ENCODE results near the gene ZBTB8A. TPM values are rescaled to one million over a fixed set of nuclear protein-coding genes. Genes with fewer than 3 reads are reported as not detected.

ZBTB8A gene
- total and polyA plus RNA-seq, 10 of the 15 experiments (the other 5 are each of a cell fraction or from before 2014, with no cell fraction given), result 0.48 to 4.7 (median 2.4) TPM

DNA sequence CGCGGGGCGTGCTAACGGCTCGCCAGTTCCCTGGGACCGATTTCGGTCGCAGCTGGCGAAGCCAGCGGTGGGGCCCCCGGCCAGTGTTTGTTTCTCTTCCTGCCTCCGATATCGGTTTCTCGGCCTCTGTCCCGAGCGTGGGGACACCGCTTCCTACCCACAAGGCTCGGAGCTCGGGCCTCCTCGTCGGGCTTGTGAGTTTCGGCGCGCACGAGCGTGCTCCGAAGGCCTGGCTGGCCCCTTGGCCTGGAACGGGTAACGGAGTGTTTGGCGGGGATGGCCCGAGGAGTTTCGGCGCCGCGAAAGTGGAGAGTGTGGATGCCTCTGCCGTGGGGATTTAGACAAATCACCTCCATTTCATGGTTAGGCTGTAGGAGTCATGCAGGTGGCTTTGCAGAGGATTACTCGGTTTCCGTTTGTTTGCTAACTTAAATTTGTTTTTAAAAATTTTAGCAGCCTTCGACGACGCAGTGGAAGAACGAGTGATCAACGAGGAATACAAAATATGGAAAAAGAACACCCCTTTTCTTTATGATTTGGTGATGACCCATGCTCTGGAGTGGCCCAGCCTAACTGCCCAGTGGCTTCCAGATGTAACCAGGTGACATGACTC lies 112.3 kb downstream of the ZBTB8A start (continued):
- no peak for TF ChIP-seq PAX5 (IDR thresholded peaks at IDR 0.05; ENCODE audit: borderline replicate concordance, low read depth, low read length)
- no peak for TF ChIP-seq RB1 (IDR thresholded peaks at IDR 0.05; ENCODE audit: borderline replicate concordance)
- TF ChIP-seq, protein P1, sequence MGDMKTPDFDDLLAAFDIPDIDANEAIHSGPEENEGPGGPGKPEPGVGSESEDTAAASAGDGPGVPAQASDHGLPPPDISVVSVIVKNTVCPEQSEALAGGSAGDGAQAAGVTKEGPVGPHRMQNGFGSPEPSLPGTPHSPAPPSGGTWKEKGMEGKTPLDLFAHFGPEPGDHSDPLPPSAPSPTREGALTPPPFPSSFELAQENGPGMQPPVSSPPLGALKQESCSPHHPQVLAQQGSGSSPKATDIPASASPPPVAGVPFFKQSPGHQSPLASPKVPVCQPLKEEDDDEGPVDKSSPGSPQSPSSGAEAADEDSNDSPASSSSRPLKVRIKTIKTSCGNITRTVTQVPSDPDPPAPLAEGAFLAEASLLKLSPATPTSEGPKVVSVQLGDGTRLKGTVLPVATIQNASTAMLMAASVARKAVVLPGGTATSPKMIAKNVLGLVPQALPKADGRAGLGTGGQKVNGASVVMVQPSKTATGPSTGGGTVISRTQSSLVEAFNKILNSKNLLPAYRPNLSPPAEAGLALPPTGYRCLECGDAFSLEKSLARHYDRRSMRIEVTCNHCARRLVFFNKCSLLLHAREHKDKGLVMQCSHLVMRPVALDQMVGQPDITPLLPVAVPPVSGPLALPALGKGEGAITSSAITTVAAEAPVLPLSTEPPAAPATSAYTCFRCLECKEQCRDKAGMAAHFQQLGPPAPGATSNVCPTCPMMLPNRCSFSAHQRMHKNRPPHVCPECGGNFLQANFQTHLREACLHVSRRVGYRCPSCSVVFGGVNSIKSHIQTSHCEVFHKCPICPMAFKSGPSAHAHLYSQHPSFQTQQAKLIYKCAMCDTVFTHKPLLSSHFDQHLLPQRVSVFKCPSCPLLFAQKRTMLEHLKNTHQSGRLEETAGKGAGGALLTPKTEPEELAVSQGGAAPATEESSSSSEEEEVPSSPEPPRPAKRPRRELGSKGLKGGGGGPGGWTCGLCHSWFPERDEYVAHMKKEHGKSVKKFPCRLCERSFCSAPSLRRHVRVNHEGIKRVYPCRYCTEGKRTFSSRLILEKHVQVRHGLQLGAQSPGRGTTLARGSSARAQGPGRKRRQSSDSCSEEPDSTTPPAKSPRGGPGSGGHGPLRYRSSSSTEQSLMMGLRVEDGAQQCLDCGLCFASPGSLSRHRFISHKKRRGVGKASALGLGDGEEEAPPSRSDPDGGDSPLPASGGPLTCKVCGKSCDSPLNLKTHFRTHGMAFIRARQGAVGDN (IDR thresholded peaks at IDR 0.05), result peak; percentile 26; the same call in 1 of the 2 replicates
- TF ChIP-seq SREBF1 (IDR thresholded peaks at IDR 0.05; ENCODE audit: low read length), result no peak
- no peak for TF ChIP-seq SIX5 (IDR thresholded peaks at IDR 0.05; ENCODE audit: low read depth, low read length, severe bottlenecking)
- TF ChIP-seq, protein P2, sequence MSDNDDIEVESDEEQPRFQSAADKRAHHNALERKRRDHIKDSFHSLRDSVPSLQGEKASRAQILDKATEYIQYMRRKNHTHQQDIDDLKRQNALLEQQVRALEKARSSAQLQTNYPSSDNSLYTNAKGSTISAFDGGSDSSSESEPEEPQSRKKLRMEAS (IDR thresholded peaks at IDR 0.05; ENCODE audit: low read depth, low read length), result peak; percentile 63; the same call in 1 of the 2 replicates
- no peak for TF ChIP-seq BRCA1 (IDR thresholded peaks at IDR 0.05; ENCODE audit: low read depth, low read length)
- TF ChIP-seq ZSCAN29 (IDR thresholded peaks at IDR 0.05), result no peak
- TF ChIP-seq, protein P3, sequence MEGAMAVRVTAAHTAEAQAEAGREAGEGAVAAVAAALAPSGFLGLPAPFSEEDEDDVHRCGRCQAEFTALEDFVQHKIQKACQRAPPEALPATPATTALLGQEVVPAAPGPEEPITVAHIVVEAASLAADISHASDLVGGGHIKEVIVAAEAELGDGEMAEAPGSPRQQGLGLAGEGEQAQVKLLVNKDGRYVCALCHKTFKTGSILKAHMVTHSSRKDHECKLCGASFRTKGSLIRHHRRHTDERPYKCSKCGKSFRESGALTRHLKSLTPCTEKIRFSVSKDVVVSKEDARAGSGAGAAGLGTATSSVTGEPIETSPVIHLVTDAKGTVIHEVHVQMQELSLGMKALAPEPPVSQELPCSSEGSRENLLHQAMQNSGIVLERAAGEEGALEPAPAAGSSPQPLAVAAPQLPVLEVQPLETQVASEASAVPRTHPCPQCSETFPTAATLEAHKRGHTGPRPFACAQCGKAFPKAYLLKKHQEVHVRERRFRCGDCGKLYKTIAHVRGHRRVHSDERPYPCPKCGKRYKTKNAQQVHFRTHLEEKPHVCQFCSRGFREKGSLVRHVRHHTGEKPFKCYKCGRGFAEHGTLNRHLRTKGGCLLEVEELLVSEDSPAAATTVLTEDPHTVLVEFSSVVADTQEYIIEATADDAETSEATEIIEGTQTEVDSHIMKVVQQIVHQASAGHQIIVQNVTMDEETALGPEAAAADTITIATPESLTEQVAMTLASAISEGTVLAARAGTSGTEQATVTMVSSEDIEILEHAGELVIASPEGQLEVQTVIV (IDR thresholded peaks at IDR 0.05; ENCODE audit: borderline replicate concordance, partially characterized antibody), result no peak
- TF ChIP-seq HDAC2 (IDR thresholded peaks at IDR 0.05), result no peak
- TF ChIP-seq BCL11A (IDR thresholded peaks at IDR 0.05; ENCODE audit: low read depth, low read length), result no peak
- TF ChIP-seq SIN3A (IDR thresholded peaks at IDR 0.05; ENCODE audit: low read depth, low read length), result peak; percentile 40; the same call in 1 of the 2 replicates
- no peak for TF ChIP-seq EP300 (IDR thresholded peaks at IDR 0.05; ENCODE audit: borderline replicate concordance in 1 of 2, control insufficient read depth in 1 of 2, low read depth in 2 of 2, low read length in 2 of 2)
- no peak for TF ChIP-seq ZNF622 (IDR thresholded peaks at IDR 0.05)
- TF ChIP-seq, protein P4, sequence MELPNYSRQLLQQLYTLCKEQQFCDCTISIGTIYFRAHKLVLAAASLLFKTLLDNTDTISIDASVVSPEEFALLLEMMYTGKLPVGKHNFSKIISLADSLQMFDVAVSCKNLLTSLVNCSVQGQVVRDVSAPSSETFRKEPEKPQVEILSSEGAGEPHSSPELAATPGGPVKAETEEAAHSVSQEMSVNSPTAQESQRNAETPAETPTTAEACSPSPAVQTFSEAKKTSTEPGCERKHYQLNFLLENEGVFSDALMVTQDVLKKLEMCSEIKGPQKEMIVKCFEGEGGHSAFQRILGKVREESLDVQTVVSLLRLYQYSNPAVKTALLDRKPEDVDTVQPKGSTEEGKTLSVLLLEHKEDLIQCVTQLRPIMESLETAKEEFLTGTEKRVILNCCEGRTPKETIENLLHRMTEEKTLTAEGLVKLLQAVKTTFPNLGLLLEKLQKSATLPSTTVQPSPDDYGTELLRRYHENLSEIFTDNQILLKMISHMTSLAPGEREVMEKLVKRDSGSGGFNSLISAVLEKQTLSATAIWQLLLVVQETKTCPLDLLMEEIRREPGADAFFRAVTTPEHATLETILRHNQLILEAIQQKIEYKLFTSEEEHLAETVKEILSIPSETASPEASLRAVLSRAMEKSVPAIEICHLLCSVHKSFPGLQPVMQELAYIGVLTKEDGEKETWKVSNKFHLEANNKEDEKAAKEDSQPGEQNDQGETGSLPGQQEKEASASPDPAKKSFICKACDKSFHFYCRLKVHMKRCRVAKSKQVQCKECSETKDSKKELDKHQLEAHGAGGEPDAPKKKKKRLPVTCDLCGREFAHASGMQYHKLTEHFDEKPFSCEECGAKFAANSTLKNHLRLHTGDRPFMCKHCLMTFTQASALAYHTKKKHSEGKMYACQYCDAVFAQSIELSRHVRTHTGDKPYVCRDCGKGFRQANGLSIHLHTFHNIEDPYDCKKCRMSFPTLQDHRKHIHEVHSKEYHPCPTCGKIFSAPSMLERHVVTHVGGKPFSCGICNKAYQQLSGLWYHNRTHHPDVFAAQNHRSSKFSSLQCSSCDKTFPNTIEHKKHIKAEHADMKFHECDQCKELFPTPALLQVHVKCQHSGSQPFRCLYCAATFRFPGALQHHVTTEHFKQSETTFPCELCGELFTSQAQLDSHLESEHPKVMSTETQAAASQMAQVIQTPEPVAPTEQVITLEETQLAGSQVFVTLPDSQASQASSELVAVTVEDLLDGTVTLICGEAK (IDR thresholded peaks at IDR 0.05; ENCODE audit: borderline replicate concordance), result no peak
- TF ChIP-seq, protein P5, sequence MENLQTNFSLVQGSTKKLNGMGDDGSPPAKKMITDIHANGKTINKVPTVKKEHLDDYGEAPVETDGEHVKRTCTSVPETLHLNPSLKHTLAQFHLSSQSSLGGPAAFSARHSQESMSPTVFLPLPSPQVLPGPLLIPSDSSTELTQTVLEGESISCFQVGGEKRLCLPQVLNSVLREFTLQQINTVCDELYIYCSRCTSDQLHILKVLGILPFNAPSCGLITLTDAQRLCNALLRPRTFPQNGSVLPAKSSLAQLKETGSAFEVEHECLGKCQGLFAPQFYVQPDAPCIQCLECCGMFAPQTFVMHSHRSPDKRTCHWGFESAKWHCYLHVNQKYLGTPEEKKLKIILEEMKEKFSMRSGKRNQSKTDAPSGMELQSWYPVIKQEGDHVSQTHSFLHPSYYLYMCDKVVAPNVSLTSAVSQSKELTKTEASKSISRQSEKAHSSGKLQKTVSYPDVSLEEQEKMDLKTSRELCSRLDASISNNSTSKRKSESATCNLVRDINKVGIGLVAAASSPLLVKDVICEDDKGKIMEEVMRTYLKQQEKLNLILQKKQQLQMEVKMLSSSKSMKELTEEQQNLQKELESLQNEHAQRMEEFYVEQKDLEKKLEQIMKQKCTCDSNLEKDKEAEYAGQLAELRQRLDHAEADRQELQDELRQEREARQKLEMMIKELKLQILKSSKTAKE (IDR thresholded peaks at IDR 0.05; ENCODE audit: low read depth, poor library complexity, severe bottlenecking), result no peak
- no peak for TF ChIP-seq ZBED1 (IDR thresholded peaks at IDR 0.05; ENCODE audit: borderline replicate concordance)
